Nephron progenitor cell (in vitro differentiated cells): ENCODE data around the gene SLC34A1.
A peak's percentile ranks its signal among the peaks of the same experiment; 100 is the strongest.

Experiments
- DNase-seq: peaks from one replicate; pipeline ENCODE4 v3.0.0; 2021
- H3K27ac Mint-ChIP-seq: 2 replicates; pipeline ENCODE4 v1.8.0; 2021; ENCODE audit warnings: mild to moderate bottlenecking, moderate library complexity, mixed read lengths
- H3K27me3 Mint-ChIP-seq: 2 replicates; pipeline ENCODE4 v1.8.0; 2021; ENCODE audit warnings: mild to moderate bottlenecking, low read depth, mixed read lengths; ENCODE audit not compliant: poor library complexity
- H3K36me3 Mint-ChIP-seq: 2 replicates; pipeline ENCODE4 v1.8.0; 2021; ENCODE audit warnings: low read depth, mixed read lengths
- H3K4me1 Mint-ChIP-seq: 2 replicates; pipeline ENCODE4 v1.8.0; 2021; ENCODE audit warnings: mixed read lengths
- H3K4me3 Mint-ChIP-seq: 2 replicates; pipeline ENCODE4 v1.8.0; 2021; ENCODE audit warnings: mild to moderate bottlenecking, moderate library complexity, mixed read lengths
- H3K9me3 Mint-ChIP-seq: 2 replicates; pipeline ENCODE4 v1.8.0; 2021; ENCODE audit warnings: mild to moderate bottlenecking, moderate library complexity, mixed read lengths
- TF ChIP-seq, protein P1 (sequence below): fragments of 200-600 bp; sonication (generic); IDR thresholded peaks from 2 replicates; pipeline ENCODE4 v1.5.0; 2021; ENCODE audit warnings: antibody characterized with exemption

The SLC34A1 gene

DNA sequence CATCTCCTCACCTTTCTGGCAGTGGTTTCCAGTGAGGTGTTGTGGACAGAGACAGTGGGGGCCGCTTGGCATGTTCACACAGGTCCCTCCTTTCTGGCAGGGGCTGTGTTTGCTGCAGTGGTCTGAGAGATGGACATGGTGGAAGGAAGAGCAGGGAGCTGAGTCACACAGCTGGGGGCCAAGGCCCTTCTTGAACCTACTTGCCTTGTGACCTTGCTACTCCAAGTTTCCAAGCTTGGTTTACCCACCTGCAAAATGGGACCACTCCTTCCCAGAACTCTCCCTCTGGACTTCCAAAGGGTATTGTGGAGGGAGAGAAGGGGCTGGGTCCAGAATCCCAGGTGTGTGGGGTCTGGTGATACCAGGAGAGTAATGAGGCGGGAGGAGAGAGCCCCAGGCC, 21.1 kb downstream of the SLC34A1 start:
- no peak for DNase-seq
- H3K4me1 Mint-ChIP-seq: peaks cover 16% of the 10 kb centered on the region
- H3K27me3 Mint-ChIP-seq: peaks cover 94% of the 10 kb centered on the region
- H3K9me3 Mint-ChIP-seq: no peaks in the 10 kb centered on the region
- TF ChIP-seq, protein P1, sequence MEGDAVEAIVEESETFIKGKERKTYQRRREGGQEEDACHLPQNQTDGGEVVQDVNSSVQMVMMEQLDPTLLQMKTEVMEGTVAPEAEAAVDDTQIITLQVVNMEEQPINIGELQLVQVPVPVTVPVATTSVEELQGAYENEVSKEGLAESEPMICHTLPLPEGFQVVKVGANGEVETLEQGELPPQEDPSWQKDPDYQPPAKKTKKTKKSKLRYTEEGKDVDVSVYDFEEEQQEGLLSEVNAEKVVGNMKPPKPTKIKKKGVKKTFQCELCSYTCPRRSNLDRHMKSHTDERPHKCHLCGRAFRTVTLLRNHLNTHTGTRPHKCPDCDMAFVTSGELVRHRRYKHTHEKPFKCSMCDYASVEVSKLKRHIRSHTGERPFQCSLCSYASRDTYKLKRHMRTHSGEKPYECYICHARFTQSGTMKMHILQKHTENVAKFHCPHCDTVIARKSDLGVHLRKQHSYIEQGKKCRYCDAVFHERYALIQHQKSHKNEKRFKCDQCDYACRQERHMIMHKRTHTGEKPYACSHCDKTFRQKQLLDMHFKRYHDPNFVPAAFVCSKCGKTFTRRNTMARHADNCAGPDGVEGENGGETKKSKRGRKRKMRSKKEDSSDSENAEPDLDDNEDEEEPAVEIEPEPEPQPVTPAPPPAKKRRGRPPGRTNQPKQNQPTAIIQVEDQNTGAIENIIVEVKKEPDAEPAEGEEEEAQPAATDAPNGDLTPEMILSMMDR: no peak
- H3K27ac Mint-ChIP-seq: no peak overlapping the region
- peak overlapping the region; percentile 68 for H3K4me3 Mint-ChIP-seq
- no peaks in the 10 kb centered on the region for H3K36me3 Mint-ChIP-seq

DNA sequence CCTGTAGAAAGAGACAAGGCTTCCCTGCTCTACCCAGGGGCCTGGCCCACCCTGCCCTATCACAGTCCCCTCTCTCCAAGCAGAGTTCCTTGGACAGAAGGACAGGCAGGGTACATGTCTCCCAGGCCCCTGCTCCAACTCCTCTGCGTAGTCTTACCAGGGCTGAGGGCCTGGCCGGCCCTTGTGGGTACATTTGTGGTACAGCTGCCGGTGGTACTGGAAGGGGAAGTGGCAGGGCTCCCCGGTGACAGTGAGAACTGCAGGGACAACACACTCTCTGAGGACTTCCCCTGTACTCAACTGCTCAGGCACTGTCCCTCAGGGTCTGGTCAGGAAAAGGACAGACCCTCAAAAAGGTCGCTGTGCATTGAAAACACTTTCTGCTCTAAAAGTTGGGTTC, 21.6 kb downstream of the SLC34A1 start:
- TF ChIP-seq, protein P1: no peak
- Mint-ChIP-seq H3K4me3 (no peak overlapping the region), H3K27ac (no peak overlapping the region), H3K27me3 (peaks cover 95% of the 10 kb centered on the region), H3K4me1 (peaks cover 16% of the 10 kb centered on the region), H3K36me3 (no peaks in the 10 kb centered on the region), H3K9me3 (no peaks in the 10 kb centered on the region)
- DNase-seq: no peak

DNA sequence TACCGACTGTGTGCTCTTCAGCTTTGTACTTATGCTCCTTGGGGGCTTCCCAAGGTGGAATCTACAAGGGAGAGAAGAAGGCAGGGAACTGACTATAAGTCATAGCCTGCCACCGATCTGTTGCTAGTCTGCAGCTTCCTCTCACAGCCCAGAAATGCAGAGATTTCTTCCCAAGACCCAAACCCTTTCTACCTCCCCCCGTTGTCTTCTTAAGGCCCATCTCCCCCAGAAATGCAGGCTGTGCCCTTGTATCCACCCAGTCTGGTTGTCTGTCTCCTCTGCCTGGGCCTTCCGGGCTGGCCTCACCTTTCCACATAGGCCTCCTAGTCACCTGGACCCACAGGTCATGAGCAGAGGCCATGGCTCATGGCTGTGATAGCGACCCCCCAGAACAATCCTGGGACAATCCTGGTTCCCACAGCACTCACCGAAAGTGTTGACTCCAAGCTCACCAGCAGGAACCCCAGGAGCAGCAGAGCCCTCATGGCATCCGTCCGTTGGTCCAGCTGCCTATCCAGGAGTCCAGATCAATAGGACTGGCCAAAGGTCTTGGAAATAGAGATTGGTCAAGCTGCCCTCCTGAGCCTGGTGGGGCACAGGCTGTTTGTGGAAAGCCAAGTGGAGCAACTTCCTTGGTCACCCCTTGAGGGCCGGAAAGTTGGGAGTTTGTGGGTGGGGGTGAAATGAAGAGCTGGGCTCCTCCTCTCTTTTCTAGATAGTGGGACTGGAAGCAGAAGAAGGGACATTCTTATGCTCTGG, 25.0 kb downstream of the SLC34A1 start, which contains the start of gene F12:
F12 (minus strand) TSS at position 522 of the 759 bp plus-strand sequence; CDS start at position 485, 37 bp downstream.
- no peaks in the 10 kb centered on the region for H3K36me3 Mint-ChIP-seq
- no peak within 1 kb of the TSS for H3K27ac Mint-ChIP-seq
- TF ChIP-seq, protein P1: no peak
- peaks cover 12% of the 10 kb centered on the region for H3K4me1 Mint-ChIP-seq
- peaks cover 71% of the 10 kb centered on the region for H3K27me3 Mint-ChIP-seq
- H3K9me3 Mint-ChIP-seq: no peaks in the 10 kb centered on the region
- DNase-seq: no peak
- H3K4me3 Mint-ChIP-seq: no peak within 1 kb of the TSS

DNA sequence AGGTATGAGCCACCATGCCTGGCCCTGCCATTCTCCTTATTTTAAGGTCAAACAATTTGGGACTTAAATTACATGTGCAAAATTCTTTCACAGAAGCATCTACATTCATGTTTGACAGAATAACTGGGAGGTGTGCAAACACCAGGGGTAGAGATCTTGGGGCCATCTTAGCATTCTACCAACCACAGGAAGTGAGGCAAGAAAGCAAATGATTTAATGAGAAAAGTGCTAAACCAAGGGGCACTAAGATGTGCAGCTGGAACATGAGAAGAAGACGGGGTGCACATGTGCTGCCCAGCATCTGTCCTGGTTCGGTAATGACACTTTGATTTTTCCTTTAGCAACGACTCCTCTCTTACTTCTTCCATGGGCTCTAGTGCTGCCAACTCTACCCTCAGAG, 26.3 kb downstream of the SLC34A1 start:
- Mint-ChIP-seq H3K27ac (no peak overlapping the region), H3K4me1 (peaks cover 12% of the 10 kb centered on the region), H3K4me3 (no peak overlapping the region), H3K36me3 (no peaks in the 10 kb centered on the region), H3K9me3 (no peaks in the 10 kb centered on the region), H3K27me3 (peaks cover 62% of the 10 kb centered on the region)
- no peak for DNase-seq
- TF ChIP-seq, protein P1: no peak

DNA sequence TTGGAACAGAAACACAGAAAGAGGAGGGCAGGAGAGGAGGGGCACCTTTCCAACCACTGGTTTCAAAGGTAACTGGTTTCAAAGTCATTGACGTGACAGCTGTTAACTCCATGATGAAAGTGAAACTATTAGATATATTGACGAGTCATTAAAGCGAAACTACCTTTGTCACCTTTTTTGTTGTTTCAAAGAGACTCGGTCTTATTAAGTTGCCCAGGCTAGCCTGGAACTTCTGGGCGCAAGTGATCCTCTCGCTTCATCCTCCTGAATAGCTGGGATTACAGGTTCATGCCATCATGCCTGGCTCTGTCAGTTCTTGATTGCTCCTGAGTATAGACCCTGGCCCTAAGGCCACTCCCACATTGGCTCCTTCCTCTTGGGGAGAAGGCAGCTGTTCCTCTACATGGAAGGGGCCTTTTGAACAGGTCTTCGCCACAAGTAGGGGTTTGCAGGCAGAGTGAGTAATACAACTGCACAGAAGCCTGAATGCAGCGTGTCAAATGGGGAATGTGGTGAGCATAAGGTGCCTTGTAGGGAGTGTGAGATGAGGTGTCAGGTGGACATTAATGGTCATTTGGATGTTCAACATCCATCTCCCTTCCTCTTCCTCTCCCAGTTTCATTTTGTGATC, 28.5 kb downstream of the SLC34A1 start:
- TF ChIP-seq, protein P1: no peak

More for the DNA sequence above, 28.5 kb downstream of the SLC34A1 start:
- Mint-ChIP-seq H3K4me3 (no peak overlapping the region), H3K27ac (no peak overlapping the region), H3K27me3 (peaks cover 40% of the 10 kb centered on the region), H3K9me3 (no peaks in the 10 kb centered on the region), H3K36me3 (no peaks in the 10 kb centered on the region), H3K4me1 (peaks cover 12% of the 10 kb centered on the region)
- DNase-seq: no peak
